Measurements from ENCODE around the gene FLOT2.

DNA sequence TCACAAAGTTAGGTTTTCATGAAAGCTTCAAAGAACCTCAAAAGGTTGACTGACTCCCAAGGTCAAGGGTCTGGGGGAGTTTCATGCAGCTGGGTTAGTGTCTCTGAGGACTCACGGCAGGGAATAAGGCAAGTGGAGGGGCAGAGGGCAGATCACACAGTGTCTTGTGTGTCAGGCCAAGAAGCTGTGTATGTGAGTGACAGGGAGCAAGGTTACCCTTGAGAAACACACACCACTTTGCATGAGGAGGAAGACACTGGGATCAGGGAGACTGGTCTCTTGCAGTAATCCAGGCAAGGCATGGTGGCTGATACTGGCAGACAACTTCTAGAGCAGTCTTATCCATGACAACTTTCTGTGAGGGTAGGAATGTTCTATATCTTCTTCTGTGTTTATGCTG, 6.3 kb downstream of the FLOT2 start:
- TF ChIP-seq POLR2A (IDR thresholded peaks at IDR 0.05; ENCODE audit: low read depth) (no peak), EP300 (IDR thresholded peaks at IDR 0.05) (no peak), CTCF (IDR thresholded peaks at IDR 0.05) (no peak), POLR2AphosphoS5 (IDR thresholded peaks at IDR 0.05) (no peak)
